Cortex of kidney (tissue), 1 donor: Measurements from ENCODE around the gene AFDN.

Experiments
- DNase-seq: peaks from one replicate; lab custom pipeline; 2025; lab: John Stamatoyannopoulos, UW

AFDN gene

GRCh38 chr6:167794161-167795157, 32.3 kb upstream of the AFDN start:
- no peak for DNase-seq

DNA sequence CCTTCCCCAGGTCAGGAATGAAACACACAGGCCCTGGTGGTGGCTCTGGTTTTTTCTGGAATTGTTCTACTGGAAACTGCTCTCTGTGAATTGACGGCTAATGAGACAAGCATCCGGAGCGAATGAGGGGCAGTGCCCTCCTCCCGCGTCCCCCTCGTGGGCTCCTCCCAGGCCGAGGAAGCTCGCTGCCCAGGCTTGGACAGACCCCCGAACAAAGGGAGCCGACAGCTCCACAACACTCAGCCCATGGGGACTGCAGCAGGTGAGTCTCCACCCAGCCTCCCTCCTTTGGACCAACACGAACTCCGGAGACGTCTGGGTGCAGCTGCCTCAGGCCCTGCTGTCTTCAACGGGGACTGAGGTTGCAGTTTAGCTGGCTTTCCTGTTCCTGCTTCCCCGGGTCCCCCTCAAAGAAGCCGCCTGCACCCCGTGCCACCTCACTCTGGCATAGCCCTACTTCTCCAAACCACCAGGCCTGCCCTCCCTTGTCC, 31.3 kb upstream of the AFDN start:
- DNase-seq, result no peak

GRCh38 chr6:167795874-167796191, 30.9 kb upstream of the AFDN start:
- DNase-seq, result no peak

DNA sequence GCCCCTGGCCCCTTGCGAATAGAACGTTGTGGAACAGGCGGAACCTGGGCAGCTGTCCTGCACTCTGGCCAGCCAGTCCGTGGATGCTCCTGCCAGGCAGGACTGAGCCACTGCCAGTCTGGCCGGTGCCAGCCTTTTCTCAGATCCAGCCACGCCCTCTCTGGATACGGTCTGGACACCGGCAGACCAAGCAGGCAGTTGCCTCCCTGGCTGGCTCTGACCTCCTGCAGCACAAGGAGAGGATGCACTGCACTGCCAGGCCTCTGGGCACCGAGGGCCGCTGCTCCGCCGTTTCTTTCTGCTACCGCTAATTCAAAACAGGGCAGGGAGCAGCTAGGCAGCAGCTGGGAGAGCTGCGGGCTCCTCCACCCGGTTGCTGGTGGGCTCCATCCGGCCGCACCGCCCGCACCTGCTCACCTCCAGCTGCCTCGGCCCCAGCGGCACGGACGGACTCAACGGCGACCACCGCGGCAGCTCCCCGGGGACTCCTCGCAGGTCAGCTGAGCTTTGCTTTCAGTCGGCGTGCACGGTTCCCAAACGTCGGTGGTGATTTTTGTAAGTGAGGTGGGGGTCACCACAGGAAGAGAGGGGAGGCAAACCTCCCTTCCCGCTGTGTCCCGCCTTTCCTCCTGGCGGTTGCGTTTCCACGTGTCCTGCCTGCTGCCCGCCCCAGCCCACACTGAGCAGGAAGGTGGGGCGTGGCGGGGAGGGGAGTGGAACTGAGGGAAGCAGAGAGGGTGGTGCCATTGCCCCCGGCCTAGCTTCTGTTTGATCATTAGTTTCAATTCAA, 30.3 kb upstream of the AFDN start:
- DNase-seq, result no peak

DNA sequence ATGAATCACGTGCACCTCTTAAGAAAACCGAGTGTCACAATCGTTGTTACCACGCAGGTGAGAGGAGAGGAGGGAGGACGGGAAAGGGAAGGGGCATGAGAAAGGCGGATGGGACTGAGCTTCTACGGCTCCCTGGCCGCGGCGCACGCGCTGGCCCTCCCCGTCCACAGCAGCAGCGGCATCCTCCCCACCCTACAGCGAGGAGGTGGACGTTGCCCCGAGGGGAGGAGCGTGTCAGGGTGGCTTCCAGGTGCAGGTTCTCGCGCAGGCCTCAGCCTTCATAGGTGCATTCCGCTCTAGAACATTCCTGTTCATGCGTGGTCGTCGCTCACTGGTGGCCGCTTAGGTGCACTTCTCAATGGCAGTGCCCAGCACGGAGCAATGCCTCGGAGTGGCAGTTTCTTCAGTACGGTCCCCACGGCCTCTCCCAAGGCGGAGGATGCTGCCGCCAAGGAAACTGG, 29.7 kb upstream of the AFDN start:
- no peak for DNase-seq

DNA sequence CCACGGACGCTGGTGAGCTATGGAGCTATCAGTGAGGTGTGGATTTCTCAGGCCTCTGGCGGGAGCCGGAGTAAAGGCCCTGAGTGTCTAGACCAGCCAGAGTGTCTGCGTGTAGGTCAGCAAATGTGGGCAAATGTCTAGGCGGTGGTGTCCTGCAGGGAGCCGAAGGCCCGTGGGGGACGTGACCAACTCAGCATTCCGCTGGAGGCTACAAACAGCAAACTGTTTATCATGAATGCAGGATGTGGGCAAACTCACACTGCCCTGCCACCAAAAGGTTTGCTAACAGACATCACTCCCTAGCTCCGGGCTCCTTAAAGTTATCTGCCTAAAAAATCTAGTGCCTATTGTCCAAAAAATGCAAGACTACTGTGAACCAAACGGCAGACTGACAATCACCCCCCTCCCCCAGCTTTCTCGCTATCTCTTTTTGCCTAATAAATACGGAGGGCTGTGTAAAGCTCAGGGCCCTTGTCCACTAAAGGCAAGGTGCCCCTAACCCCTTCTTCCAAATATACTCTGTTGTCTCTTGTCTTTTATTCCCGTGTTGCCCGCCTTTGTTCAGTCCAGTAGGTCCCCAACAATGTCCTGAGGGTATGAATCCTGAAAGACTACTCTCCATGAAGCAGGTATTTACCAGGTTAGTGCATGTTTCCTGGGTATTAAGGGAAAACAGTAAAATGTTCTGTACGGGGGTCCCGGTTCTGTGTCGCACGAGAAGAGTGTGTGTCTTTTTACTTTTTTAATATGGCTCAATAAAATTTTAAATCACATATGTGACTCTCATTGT, 29.0 kb upstream of the AFDN start:
- no peak for DNase-seq

GRCh38 chr6:167798453-167798852, 28.3 kb upstream of the AFDN start:
- DNase-seq, result no peak

DNA sequence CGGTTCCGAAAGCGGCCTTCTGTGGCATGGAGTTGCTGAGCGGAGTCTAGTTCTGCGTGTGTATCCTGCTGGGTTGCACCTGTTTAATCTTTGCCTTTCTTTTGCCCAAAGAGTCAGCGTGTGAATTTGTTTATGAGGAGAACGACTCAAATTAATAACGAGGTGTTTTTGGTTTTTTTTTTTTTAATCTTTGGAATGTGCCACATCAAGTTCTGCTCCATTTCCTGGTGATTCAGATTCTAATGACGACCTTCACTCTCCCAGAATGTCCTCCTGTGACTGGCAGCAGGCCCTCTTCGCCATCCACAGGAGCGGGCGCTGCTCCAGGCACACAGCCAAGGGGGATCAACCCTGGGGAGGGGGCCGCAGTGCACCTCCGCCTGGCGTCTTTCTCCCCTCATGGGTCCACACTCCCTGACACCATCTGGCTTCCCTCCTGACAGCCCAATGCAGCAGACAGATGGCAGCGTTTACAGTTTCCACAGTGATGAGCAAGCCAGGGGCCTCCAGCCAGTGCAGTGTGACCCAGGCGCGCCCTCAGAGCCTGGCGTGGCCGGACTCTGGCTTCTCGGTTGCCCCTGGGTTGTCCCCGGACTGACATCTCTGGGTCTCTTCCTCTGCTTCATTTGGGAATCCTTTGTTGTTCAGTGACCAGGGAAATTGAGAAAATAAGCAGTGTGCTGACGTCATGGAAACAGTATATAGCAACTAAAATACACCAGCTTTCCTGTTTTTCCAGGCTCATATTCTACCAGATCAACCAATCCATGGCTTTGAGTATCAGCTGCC, 27.5 kb upstream of the AFDN start:
- no peak for DNase-seq

DNA sequence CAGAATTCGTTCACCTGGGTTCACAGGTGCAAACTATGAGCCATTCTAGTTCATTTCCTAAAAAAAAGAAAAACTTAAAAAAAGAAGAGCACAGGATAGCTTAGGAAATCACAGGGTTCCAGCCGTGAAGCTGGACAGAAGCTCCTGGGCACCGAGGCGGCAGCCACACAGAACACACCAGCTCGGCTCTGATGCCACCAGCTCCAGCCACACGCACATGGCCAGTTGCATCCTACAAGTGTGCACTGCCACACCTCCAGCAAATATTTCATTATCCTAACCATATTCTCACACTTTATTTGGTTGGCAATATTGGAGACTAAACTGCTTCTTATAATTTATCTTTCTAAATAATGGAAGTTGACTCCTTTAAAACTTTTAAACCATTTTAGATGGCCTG, 26.2 kb upstream of the AFDN start:
- DNase-seq, result no peak

DNA sequence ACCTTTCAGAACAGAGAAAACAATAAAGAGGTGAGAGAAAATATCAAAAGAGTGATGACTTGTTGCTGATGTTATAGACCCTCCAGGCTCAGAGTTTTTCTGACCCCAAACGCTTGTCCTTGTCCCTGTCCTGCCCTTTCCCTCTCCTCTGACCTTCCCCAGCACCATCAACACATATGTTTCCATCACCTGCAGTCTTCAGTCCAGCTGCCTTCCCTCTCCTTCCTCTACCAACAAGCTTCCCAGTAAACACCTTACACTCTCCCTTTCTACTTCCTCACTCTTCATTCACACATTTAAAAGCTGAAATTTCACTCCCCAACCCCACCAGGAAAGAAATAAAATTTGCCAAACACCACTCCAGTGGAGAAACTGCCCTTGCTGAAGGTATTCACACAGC, 25.4 kb upstream of the AFDN start:
- no peak for DNase-seq

- DNase-seq, result no peak
Measured at GRCh38 chr6:167802339-167802738, 24.4 kb upstream of the AFDN start.

GRCh38 chr6:167803816-167804215, 22.9 kb upstream of the AFDN start:
- no peak for DNase-seq

- DNase-seq, result no peak
Measured at GRCh38 chr6:167804281-167805013, 22.3 kb upstream of the AFDN start.

DNA sequence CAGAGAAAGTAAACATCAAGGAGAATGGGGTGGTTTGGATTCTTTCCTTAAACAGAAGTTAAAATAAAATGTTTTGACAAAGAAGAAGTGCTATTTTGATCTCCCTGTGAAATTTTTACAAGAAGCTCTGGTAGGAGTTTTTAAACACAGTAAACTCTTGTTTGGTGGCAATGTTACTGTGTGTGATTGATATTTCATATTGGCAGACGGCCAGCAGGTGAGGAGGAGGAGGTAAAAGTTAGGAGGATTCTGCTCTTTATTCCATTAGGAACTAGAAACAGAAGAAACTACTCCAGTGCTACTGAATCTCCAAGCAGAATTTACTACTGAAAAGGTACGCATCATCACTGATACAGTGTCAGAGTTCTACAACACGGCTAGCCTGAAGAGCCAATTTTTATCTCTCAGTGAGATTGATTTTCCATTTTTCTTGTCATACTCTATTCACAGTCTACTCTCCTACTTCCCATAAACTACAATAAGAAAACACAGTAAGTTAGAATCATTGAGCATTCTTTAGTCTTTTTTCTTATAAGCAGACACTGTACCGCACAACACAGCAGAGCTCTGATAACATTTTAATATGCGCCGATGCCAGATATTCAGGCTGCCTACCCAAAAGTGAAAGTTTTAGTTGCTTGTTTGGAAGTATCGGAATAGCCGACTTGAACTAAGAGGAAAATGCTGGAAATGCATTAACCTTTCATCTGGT, 21.2 kb upstream of the AFDN start:
- DNase-seq, result no peak

DNA sequence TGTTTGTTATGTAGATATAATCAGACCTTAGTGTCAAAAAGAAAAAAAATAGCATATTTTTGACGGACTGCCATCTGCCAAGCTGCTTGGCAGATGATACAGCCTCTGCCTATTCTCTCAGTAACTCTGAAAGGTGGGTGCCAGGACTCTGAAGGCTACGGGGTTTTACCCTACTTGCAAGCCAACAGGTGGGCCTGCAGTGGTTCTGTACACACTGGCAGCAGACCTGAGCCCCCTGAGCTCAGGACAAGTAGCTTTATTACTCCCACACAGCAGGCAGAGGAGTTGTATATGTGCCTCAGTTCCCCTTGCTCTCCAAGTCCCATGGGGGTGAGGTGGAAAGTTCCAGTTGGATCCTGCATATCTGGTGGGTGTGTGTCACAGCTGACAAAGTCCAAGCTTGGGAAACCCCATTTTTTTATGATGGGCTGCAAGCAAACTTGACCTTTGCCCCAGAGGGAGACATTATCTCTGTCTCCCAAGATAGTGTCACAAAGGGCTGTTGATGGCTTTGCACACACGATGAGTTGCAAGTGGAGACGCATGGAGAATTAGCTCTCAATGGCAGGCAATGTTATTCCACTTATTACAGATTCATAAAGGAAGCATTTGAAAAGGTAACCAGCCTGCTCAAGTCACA, 20.5 kb upstream of the AFDN start:
- DNase-seq, result no peak

GRCh38 chr6:167807200-167807599, 19.5 kb upstream of the AFDN start:
- no peak for DNase-seq

DNA sequence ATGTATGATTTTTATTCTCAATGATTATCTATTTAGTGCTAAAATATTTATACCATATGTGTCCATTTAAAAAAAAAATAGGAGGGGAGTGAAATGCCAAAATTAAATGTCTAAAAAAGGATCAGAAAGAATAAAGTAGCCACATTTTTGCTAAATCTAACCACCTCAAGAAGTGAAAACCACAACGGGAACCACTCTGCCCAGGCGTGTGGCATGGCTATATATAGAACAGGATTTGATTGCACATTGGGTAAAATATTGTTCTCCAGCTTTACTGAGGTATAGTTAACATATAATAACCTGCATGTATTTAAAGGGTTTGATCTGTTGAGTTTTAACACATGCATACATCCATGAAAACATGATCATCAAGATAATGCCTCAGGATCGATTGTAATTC, 19.0 kb upstream of the AFDN start:
- DNase-seq, result no peak

- no peak for DNase-seq
Measured at GRCh38 chr6:167811040-167811439, 15.7 kb upstream of the AFDN start.

GRCh38 chr6:167811442-167812087, 15.1 kb upstream of the AFDN start:
- DNase-seq, result no peak
